Measurements from ENCODE around the gene PRXL2A. TPM values are rescaled to one million over a fixed set of nuclear protein-coding genes. Genes with fewer than 3 reads are reported as not detected.

Gene PRXL2A
- total RNA-seq, 1 experiment from 2014 or later: 47.1 TPM

DNA sequence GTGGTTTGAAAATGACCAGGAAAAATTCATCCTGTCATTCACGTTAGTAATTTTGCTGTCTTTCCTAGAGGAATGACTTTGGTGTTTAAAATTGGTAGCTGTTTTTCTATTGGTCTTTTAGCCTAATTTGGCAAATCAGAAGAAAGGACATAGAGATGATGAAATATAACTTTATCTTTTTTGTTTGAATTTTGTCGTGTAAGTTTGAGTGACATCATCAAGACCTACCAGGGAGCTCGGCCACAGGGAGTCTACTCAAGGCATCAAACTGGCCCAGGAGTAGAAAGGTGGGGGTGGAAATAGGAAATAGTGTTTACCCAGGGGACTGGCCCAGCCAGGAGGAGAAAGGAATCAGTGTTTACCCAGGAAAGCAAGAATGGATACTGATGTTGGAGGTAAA lies 24.8 kb downstream of the PRXL2A start:
- Histone ChIP-seq H2BK20ac (ENCODE audit: low read depth, low read length, poor library complexity, severe bottlenecking) (no peak overlapping the region), H3K23me2 (ENCODE audit: insufficient read length, low read depth, low read length, poor library complexity, severe bottlenecking) (no peaks in the 10 kb centered on the region), H4K20me1 (ENCODE audit: control insufficient read depth, insufficient read depth, insufficient read length) (no peaks in the 10 kb centered on the region), H2BK120ac (ENCODE audit: low read depth, low read length, poor library complexity, severe bottlenecking) (no peak overlapping the region), H3K9ac (ENCODE audit: extremely low read depth, insufficient read length, low read length) (no peak overlapping the region), H3K14ac (ENCODE audit: insufficient read depth, low read length) (no peak overlapping the region), H3K56ac (ENCODE audit: insufficient read length, low read depth, low read length) (no peak overlapping the region), H3K27me3 (ENCODE audit: insufficient read depth, low read length) (no peaks in the 10 kb centered on the region), H4K91ac (ENCODE audit: insufficient read length, low read depth, low read length) (no peak overlapping the region), H3K4me1 (ENCODE audit: insufficient read depth, low read length) (no peaks in the 10 kb centered on the region; the same call in 1 of the 2 replicates), H2AK5ac (ENCODE audit: insufficient read length, low read length) (no peak overlapping the region), H4K8ac (replicated peaks; ENCODE audit: insufficient read length, low read depth, low read length) (no peak overlapping the region), H2AFZ (ENCODE audit: low read length) (no peak overlapping the region), H4K5ac (ENCODE audit: insufficient read length, low read depth, low read length) (no peak overlapping the region), H2BK15ac (ENCODE audit: low read depth, low read length) (no peak overlapping the region), H3K4ac (ENCODE audit: low read depth, low read length) (no peak overlapping the region), H3K23ac (ENCODE audit: insufficient read length, low read depth, low read length) (no peak overlapping the region), H3K79me1 (ENCODE audit: insufficient read depth, low read depth, low read length, poor library complexity, severe bottlenecking) (no peaks in the 10 kb centered on the region), H3K18ac (ENCODE audit: insufficient read length, low read depth, low read length) (no peak overlapping the region), H3K79me2 (ENCODE audit: insufficient read depth, low read length) (no peaks in the 10 kb centered on the region), H3K27ac (ENCODE audit: insufficient read length, low read depth, low read length) (no peak overlapping the region), H3K4me2 (ENCODE audit: insufficient read depth, insufficient read length, low read length) (no peak overlapping the region), H2BK5ac (ENCODE audit: insufficient read length, low read length) (no peak overlapping the region), H3K9me3 (ENCODE audit: control insufficient read depth, low read depth, low read length) (no peaks in the 10 kb centered on the region), H2BK12ac (ENCODE audit: insufficient read length, low read depth, low read length) (no peak overlapping the region), H3T11ph (ENCODE audit: low read length) (no peak overlapping the region)
- DNase-seq: no peak
- Mint-ChIP-seq H3K27ac (peak overlapping the region in 2 of 3 experiments; percentile 6 to 25; a peak in 2 of 7 replicates), H3K4me3 (no peak overlapping the region), H3K36me3 (ENCODE audit: insufficient read depth in 1 of 3, low read depth in 3 of 3) (peaks cover 20 to 34% (median 31%) of the 10 kb centered on the region in 3 experiments; a peak in 6 of 7 replicates), H3K27me3 (ENCODE audit: low read depth) (no peaks in the 10 kb centered on the region), H3K9me3 (no peaks in the 10 kb centered on the region), H3K4me1 (peaks cover 5 to 18% of the 10 kb centered on the region in 2 experiments)
- TF ChIP-seq, protein P1, sequence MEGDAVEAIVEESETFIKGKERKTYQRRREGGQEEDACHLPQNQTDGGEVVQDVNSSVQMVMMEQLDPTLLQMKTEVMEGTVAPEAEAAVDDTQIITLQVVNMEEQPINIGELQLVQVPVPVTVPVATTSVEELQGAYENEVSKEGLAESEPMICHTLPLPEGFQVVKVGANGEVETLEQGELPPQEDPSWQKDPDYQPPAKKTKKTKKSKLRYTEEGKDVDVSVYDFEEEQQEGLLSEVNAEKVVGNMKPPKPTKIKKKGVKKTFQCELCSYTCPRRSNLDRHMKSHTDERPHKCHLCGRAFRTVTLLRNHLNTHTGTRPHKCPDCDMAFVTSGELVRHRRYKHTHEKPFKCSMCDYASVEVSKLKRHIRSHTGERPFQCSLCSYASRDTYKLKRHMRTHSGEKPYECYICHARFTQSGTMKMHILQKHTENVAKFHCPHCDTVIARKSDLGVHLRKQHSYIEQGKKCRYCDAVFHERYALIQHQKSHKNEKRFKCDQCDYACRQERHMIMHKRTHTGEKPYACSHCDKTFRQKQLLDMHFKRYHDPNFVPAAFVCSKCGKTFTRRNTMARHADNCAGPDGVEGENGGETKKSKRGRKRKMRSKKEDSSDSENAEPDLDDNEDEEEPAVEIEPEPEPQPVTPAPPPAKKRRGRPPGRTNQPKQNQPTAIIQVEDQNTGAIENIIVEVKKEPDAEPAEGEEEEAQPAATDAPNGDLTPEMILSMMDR (conservative IDR thresholded peaks at IDR 0.05): no peak
- WGBS (ENCODE audit: extremely low coverage, insufficient read length, low lambda C conversion rate): no CpG with 5 or more reads among the region's 3 CpGs
